Myocyte (in vitro differentiated cells): ENCODE results near the gene SEMA4A. TPM values are rescaled to one million over a fixed set of nuclear protein-coding genes. Genes with fewer than 3 reads are reported as not detected.
"Not testable (repeated sequence)": the region's sequence is repeated elsewhere in the genome, so short reads cannot be mapped to it uniquely, and the experiment has no call there.

Experiments used
- DNase-seq: peaks from one replicate; pipeline ENCODE4 v3.0.0-alpha.2; 2012; ENCODE audit warnings: low read depth
- total RNA-seq: library from RNA; depleted of rRNA; stranded (reverse); fragments of >200 nt; gene quantifications from 2 replicates; pipeline ENCODE4 v1.2.3, GENCODE V29; 2014

Gene SEMA4A
- total RNA-seq, 1 donor from 2014 or later = 1.6 TPM

DNA sequence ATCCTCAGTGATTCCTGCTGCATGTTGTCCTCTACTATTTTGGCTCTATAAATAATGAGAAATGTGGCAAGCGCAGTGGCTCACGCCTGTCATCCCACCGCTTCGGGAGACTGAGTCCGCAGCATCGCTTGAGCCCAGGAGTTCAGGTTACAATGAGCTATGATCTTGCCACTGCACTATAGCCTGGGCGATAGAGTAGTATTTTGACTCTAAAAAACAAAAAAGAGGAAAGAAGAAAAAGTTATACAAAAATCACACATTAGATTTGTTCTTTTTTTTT lies 39.8 kb downstream of the SEMA4A start:
- DNase-seq = no peak

DNA sequence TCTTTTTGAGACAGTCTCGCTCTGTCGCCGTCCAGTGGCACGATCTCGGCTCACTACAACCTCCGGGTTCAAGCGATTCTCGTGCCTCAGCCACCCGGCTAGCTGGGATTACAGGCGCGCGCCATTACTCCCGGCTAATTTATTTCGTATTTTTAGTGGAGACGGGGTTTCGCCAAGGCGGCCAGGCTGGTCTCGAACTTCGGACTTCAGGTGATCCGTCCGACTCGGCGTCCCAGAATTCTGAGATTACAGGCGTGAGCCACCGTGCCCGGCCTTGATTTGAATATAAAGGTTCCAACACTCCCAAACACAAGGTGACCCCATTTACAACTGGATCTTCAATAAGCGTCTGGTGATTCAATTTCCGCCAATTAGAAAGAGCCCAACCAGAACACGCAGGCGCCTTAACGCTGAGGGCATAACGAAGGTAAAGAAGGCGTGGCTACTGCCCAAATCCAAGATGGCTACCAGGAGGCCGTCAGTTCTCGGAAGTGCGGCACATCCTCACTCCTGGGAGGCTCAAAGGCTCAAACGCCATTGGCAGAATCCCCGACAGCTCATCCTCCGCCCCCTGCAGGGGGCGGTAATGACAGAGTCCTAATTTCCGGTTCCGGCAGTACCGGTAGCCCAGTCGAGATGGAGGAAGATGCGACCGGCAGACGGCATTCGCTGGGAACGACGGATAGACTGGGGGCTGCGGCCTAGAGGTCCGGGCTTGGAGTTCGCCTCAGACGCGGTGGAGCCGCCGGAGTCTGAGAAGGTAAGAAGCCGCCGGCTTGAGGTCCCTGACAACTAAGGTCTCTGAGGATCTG lies 40.3 kb downstream of the SEMA4A start, which contains the start of gene SLC25A44:
Gene SLC25A44 (plus strand): TSS at position 617 of the 812 bp plus-strand sequence. CDS start 5,744 bp downstream, outside the sequence.
- DNase-seq = peak; percentile 99

DNA sequence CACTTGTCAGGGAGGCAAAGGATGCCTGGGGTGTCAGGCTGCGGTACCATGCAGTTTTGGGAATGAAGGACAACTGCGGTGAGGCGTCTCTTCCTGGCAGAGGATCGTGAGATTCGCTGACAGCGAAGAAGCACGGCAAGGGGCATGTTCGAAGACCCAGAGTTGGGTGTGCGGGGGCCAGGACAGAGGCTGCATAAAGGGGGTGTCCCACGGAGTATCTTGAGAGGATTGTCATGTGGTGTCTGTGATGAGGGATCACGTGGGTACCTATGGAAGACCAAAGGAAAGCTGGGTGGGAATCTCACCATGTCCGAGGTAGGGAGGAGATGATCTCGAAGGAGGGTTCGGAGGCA lies 40.9 kb downstream of the SEMA4A start:
- no peak for DNase-seq

DNA sequence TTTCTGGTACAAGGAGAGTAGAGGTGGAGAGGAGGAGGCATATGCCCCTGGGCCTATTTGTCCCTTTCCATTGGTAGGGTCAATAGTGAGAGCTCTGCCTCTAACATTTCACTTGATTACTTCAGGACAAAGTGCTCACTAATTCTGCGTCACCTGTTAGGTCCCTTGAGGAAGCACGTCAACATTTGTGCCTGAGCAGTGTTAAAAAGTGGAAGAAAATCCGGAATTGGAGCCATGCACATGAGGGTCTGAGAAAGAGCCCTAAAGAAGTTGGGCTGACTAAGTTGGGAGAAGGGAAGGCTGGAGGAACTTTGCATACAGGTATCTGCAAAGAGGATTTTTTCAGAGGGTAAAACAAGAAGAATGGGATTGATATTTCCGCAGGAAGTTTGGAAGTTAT lies 42.5 kb downstream of the SEMA4A start:
- no peak for DNase-seq

DNA sequence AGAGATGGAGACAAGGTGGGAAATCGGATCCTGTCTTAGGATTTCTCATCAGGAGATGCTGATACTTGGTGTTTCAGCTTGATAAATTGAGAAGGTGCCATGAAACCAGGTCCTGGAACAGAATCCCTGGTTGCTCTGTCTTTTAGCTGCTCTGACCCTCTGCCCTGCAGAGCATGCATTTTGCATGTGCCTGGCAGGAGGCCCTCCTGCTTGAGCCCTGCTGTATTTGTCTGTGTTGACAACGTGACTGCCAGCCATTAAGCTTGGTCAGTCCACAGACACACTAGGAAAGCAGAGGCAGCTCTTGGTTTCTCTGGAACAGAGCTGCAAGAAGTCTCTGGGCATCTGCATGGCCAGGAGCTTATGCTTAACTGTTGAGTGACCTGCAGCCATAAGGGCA lies 43.1 kb downstream of the SEMA4A start:
- DNase-seq = no peak

DNA sequence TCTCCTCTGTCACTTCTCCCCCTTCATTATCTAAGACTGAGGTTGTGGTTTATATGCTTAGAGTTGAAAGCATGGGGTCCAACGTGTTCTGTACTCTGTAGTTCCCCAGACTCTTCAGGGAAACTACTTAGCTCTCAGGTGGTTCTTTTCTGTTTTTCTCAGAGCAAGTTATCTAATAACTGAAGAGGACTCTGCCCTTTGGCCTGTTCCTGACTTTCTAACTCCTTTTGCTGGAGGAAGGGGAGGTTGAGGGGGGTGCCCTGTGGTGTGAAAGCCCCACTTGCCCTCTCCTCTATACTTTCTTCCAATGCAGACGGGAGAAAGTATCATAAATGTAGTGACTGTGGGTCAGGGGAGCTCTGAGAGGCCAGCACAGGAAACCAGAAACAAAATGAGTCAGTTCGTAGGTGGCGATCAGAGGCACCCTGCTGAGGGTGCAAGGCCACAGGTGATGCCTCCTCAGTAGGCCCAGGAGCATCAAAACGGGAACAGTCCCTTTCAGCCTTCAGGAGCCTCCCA lies 45.5 kb downstream of the SEMA4A start:
- no peak for DNase-seq

DNA sequence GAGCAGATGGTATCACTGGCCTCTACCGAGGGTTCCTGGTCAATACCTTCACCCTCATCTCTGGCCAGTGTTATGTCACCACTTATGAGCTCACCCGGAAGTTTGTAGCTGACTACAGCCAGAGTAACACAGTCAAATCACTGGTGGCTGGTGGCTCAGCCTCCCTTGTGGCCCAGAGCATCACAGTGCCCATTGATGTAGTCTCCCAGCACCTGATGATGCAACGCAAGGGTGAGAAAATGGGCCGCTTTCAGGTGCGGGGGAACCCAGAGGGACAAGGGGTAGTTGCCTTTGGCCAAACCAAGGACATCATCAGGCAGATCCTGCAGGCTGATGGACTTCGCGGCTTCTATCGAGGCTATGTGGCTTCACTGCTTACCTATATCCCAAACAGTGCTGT lies 46.7 kb downstream of the SEMA4A start:
- no peak for DNase-seq

DNA sequence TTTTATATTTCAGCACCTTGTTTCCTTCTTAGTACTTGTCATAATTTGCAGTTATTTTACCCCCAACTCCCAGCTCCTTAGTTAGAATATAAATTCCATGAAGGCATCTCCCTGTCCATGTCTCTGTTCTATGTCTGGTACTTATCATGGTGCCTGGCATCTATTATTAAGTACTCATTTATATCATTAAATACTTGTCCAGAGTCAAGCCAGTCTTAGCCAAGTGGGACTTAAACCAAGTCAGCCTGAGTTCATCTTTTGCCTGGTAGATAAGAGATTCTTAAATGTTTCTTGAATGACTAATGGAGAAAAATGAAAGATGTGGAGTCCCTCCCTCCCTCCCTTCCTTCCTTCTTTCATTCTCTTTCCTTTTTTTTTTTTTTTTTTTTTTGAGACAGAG lies 49.9 kb downstream of the SEMA4A start:
- DNase-seq = no peak

DNA sequence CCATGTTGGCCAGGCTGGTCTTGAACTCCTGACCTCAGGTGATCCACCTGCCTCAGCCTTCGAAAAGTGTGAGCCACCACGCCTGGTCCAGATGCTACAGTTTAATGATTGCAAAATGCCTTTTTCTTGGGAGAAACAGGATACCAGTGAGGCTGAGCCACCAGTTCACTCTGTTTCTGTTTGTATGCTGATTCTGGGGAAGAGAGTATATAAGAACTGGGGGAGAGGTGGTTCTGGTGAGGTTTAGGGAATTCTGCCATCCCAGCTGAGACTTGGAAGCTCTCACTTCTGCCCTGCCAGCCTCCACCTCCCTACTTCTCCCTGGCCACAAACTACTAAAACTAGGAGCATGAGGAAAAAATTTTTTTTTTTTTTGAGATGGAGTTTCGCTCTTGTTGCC lies 51.3 kb downstream of the SEMA4A start:
- no peak for DNase-seq

DNA sequence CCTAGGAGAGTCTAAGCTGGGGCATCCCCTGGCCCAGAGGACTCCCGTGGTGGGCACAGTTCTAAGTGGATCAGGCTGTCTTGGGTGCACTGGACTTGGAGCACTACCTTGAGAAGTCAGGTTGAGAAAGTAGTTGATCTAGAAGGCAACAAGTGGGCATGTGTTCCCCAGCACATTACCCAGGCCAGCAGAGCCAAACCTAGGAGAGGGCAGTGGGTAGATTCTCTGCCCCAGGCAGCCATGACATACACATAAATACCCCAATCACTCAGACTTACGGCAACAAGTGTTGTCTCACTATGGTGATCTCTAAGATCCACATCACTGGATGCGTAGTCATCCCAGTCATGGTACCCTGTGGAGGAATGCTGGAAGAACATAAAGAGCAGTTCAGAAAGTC lies 57.9 kb downstream of the SEMA4A start:
- DNase-seq = no peak

DNA sequence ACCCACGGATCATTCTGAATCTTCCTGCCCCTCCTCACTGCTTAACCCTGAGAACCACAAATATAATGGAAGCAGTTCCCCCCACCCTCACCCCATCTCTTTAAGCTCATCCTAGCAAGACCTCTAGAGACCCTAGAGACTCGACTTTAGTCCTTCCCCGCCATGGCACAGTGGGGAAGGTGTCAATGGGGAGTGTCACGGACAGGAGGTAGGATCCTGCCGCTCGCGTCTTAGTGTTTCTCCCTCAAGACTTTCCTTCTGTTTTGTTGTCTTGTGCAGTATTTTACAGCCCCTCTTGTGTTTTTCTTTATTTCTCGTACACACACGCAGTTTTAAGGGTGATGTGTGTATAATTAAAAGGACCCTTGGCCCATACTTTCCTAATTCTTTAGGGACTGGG lies 58.7 kb downstream of the SEMA4A start:
- no peak for DNase-seq

DNA sequence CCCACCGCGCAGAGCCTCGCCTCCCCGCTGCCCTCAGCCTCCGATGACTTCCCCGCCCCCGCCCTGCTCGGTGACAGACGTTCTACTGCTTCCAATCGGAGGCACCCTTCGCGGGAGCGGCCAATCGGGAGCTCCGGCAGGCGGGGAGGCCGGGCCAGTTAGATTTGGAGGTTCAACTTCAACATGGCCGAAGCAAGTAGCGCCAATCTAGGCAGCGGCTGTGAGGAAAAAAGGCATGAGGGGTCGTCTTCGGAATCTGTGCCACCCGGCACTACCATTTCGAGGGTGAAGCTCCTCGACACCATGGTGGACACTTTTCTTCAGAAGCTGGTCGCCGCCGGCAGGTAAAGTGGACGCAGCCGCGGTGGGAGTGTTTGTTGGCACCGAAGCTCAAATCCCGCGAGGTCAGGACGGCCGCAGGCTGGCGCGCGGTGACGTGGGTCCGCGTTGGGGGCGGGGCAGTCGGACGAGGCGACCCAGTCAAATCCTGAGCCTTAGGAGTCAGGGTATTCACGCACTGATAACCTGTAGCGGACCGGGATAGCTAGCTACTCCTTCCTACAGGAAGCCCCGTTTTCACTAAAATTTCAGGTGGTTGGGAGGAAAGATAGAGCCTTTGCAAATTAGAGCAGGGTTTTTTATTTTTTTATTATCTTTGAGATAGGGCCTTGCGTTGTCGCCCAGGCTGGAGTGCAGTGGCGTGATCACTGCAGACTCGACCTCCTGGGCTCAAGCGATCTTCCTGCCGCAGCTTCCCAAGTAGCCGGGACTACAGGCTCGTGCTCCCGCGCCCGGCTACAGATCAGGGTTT lies 59.7 kb downstream of the SEMA4A start, which contains the start of gene PMF1:
Gene PMF1 (plus strand): TSS at position 175 of the 811 bp plus-strand sequence. CDS start 9 bp downstream, at position 184.
- DNase-seq = peak; percentile 97

DNA sequence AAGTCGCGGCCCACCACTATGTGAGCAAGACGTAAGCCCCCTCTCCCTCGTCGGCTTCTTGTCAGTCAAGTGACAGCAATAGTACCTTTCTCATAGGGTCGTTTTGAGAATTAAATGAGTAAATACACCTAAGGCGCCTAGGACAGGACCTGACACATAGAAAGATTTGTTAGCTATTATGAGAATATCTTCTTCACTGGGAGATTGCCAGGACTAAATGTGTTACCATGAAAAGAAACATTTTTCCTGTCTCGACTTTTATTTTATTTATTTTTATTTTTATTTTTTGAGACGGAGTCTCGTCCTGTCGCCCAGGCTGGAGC lies 60.2 kb downstream of the SEMA4A start:
- no peak for DNase-seq

DNA sequence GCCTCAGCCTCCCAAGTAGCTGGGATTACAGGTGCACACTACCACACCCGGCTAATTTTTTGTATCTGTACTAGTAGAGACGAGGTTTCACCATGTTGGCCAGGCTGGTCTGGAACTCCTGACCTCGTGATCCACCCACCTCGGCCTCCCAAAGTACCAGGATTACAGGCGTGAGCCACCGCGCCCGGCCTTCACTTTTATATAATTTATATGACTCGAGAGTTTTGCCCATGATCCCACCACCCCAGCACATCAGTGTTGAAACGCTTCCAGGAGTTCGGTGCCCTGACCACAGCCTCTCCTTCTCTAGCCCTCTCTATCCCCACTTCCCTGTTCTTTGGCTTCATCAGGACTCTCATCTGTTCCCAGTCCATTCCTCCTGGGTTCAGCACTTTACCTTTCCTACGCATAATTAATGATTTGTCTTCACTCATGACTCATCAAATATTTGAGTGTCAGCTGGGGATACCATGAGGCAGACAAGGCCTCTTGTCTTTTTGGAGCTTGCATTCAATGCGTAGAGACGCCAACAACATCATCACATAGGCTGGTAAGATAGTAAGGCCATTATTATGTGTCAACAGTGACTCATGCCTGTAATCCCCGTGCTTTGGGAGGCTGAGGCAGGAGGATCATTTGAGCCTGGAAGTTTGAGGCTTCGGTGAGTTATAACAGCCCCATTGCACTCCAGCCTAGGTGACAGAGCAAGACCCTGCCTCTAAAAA lies 60.8 kb downstream of the SEMA4A start:
- DNase-seq = no peak

DNA sequence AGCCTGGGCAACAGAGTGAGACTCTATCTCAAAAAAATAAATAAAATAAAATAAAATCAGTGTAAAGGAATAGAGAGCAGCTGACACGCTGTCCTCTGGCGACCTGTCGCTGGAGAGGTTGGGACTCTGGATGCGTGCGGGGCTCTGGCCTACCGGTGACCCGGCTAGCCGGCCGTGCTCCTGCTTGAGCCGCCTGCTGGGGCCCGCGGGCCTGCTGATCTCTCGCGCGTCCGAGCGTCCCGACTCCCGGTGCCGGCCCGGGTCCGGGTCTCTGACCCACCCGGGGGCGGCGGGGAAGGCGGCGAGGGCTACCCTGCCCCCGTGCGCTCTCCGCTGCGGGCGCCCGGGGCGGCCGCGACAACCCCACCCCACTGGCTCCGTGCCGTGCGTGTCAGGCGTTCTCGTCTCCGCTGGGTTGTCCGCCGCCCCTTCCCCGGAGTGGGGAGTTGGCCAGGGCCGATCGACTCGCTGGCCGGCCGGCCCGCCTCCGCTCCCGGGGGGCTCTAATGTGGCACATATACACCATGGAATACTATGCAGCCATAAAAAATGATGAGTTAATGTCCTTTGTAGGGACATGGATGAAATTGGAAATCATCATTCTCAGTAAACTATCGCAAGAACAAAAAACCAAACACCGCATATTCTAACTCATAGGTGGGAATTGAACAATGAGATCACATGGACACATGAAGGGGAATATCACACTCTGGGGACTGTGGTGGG lies 63.1 kb downstream of the SEMA4A start:
- DNase-seq = not testable (repeated sequence)

DNA sequence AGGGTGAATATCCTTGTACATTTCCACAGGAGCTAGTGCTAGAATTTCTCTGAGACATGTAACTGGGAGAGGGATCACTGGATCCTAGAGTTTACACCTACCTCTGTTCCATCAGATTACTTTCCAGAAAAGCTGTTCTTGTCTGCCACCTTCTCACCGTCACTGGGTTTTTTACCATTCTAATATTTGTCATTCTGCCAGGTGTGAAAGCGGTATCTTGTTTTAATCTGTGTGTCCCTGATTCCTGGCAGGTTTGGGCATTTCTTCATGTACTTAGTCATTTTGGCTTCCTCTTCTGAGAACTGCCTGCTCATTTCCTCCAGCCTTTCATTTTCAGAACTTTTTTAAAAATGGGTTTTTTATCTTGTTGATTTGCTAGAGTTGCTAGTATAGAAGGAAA lies 64.5 kb downstream of the SEMA4A start:
- no peak for DNase-seq

DNA sequence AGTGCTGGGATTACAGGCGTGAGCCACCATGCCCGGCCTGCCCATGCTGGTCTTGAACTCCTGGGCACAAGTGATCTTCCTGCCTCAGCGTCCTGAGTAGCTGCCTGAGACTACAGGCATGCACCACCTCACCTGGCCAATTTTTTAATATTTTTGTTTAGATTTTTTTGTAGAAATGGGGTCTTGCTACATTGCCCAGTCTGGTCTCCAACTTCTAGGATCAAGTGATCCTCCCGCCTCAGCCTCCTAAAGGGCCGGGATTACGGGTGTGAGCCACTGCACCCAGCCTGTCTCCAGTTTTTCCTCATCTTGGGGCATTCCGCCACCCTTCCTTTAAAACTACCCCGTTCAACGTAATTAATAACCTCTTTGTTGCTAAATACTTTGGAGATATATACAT lies 66.8 kb downstream of the SEMA4A start:
- DNase-seq = no peak

DNA sequence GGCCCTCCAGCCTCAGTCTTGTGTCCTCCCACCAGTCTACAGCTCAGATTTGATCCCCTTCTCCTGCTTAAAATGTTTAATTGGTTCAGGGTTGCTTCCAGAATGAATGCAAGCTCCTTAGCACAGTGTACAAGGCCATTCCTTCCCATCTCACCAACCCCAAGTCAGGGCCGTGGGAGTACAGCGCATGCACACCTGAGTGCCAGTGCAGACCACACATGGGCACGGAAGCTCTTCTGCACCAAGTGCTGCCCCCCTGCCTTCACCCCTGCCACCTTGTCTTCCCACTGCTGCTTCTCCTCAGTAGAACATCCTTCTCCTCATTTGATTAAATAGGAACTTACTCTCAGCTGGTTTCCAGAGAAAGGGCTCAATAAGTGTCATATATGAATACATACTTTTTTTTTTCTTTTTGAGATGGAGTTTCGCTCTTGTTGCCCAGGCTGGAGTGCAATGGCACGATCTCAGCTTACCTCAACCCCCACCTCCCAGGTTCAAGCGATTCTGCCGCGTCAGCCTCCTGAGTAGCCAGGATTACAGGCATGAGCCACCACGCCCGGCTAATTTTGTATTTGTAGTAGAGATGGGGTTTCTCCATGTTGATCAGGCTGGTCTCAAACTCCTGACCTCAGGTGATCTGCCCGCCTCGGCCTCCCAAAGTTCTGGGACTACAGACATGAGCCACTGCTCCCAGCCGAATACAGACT lies 68.8 kb downstream of the SEMA4A start:
- DNase-seq = no peak

DNA sequence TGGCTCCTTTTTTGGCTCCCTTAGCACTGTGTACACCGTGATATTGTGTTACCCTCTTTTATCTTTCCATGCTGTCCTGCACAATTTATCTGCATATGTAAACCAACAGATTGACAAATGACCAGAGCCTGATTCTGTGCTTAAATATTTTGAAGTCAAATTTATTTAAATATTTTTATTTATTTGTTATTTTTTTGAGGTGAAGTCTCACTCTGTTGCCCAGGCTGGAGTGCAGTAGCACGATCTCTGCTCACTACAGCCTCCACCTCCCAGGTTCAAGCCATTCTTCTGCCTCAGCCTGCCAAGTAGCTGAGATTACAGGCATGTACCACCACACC lies 72.3 kb downstream of the SEMA4A start:
- no peak for DNase-seq

DNA sequence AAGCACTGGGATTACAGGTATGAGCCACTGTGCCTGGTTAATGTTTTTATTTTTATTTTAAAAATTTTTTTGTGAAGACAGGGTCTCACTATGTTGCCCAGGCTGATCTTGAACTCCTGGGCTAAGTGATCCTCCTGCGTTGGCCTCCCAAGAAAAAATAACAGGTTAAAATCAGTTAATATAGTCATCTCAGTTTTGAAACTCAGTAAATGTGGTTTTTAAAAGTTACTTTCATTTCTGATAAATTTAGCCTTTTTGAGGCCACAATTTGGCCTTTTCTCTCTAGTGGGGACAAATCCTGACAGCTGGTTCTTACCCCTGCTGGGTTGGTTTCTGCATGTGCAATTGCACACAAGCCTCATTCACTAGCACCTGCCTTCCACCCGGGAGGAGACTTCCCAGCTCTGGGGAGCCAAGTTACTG lies 72.7 kb downstream of the SEMA4A start:
- peak; percentile 68 for DNase-seq

DNA sequence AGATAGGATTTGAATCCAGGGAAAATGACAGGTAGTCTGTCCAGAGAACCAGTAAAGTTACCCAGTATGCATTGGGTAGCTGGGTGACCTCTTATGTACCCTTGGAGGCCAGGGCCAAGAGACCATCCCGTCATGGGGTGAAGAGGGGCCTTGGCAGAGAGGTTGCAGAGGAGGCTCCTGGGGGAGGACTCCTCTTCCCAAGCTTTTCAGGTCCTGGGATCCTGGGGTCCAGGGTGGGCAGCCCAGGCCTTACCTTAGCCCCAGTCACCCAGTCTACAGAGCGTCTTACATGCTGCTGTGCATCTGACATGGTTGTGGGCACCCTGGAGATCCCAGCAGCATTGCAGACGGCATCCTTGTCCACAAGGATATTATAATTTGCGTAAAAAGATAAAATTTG lies 73.4 kb downstream of the SEMA4A start:
- DNase-seq = no peak
